22Rv1 (cell line): ENCODE results near the gene ARHGEF38.

ENCODE experiments used
- H3K27ac ChIP-seq: fragments of 450-650 bp; 2 replicates; pipeline ENCODE4 v1.5.1; 2017
- ZFX ChIP-seq: fragments of 450-650 bp; IDR thresholded peaks from 2 replicates; pipeline ENCODE4 v1.6.1; 2017; ENCODE audit warnings: antibody characterized with exemption, borderline replicate concordance
- TF ChIP-seq, protein P1 (sequence below): fragments of 450-650 bp; IDR thresholded peaks from 2 replicates; pipeline ENCODE4 v1.5.1; 2017; ENCODE audit warnings: mild to moderate bottlenecking

ARHGEF38 gene

GRCh38 chr4:105520819-105521790 lies 31.3 kb upstream of the ARHGEF38 start:
- H3K27ac ChIP-seq: no peak overlapping the region
- TF ChIP-seq, protein P1, sequence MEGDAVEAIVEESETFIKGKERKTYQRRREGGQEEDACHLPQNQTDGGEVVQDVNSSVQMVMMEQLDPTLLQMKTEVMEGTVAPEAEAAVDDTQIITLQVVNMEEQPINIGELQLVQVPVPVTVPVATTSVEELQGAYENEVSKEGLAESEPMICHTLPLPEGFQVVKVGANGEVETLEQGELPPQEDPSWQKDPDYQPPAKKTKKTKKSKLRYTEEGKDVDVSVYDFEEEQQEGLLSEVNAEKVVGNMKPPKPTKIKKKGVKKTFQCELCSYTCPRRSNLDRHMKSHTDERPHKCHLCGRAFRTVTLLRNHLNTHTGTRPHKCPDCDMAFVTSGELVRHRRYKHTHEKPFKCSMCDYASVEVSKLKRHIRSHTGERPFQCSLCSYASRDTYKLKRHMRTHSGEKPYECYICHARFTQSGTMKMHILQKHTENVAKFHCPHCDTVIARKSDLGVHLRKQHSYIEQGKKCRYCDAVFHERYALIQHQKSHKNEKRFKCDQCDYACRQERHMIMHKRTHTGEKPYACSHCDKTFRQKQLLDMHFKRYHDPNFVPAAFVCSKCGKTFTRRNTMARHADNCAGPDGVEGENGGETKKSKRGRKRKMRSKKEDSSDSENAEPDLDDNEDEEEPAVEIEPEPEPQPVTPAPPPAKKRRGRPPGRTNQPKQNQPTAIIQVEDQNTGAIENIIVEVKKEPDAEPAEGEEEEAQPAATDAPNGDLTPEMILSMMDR: peak; percentile 88
- TF ChIP-seq ZFX: no peak

DNA sequence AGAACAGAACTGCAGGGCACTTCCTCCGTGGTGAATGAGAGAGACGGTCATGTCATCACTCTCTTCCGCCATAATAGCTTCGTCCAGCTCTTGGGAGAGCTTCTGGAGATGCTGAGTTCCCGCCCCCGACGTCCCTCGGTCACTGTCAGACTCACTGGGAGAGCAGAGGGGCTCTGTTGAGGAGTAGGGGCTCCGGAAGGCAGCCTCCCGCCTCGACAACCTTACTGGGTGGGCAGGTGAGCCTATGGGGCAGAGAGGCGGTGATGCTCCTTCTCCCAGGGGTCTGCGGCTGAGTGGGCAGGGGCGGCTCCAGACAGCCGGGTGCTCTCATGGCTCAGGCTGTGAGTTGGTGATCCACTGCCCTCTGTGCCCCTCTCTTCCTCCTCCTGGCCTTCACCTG lies 25.8 kb upstream of the ARHGEF38 start:
- no peak for TF ChIP-seq ZFX
- TF ChIP-seq, protein P1: no peak
- no peak overlapping the region for H3K27ac ChIP-seq

GRCh38 chr4:105527081-105527480 lies 25.3 kb upstream of the ARHGEF38 start:
- no peak overlapping the region for H3K27ac ChIP-seq
- TF ChIP-seq ZFX: no peak
- TF ChIP-seq, protein P1: no peak

DNA sequence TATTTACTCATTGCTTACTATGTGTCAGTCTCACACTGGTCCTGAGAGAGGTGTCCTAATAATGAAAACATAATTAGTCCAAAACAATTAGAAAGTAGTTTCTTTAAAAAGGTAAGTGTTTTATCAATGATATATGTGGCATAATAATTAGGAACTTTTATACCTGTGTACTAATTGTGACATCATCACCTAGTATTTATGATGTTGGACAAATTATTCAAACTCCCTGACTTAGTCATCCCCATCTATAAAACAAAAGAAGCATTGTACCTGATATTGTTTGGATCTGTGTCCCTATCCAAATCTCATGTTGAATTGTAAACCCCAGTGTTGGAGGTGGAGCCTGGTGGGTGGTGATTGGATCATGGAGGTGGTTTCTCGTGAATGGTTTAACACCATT lies 15.8 kb upstream of the ARHGEF38 start:
- TF ChIP-seq, protein P1: no peak
- TF ChIP-seq ZFX: no peak
- H3K27ac ChIP-seq: no peak overlapping the region

GRCh38 chr4:105541420-105541819 lies 11.0 kb upstream of the ARHGEF38 start:
- no peak overlapping the region for H3K27ac ChIP-seq
- TF ChIP-seq ZFX: no peak
- TF ChIP-seq, protein P1: no peak

DNA sequence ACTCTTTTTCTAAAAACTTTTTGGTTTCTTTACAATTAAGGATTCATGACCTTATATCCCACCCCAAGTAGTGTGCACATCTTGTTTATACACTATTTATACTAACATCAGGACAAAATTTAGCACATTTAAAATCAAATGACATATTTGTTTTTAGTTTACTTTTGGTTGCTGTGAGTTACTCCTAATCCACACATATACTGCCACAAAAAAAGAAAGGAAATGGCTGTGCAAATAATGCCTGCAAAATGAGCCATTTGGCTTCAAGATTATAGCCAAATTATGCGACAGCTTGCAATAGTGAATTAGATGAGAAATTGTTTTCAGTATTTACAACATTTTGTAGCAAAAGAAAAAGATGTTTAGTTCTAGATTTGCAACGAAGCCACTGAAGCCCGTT lies 10.4 kb upstream of the ARHGEF38 start:
- no peak overlapping the region for H3K27ac ChIP-seq
- TF ChIP-seq, protein P1: no peak
- no peak for TF ChIP-seq ZFX

DNA sequence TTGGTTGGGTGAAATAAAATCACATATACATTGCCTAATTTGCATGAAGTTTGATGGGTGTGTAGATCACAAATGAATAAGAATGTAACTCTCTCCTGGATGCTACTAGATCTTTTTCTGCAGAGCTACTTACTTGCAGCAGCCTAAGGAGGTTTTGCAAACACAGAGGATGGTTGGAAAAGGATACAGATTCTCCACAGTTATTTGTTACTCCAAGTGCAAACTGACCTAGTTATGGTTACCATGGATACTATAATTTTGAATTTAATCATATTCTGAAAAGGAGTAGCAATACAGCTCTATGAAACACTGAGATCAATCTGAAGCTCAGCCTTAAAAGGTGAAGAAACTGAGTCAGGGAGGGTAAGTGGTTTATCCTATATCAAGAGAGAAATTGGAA lies 9.1 kb upstream of the ARHGEF38 start:
- TF ChIP-seq, protein P1: no peak
- no peak for TF ChIP-seq ZFX
- H3K27ac ChIP-seq: no peak overlapping the region
